Urothelium cell line (cell line): ENCODE results near the gene CDADC1.
"Not testable (repeated sequence)": the region's sequence is repeated elsewhere in the genome, so short reads cannot be mapped to it uniquely, and the experiment has no call there.

Source experiments
- DNase-seq: peaks from one replicate; pipeline ENCODE4 v3.0.0; 2011; ENCODE audit warnings: low spot score, mixed read lengths
- FAIRE-seq: peaks from 2 replicates; lab custom pipeline; 2011; peaks lifted over from hg19 to GRCh38; lab: Jason Lieb, UNC

Gene CDADC1

DNA sequence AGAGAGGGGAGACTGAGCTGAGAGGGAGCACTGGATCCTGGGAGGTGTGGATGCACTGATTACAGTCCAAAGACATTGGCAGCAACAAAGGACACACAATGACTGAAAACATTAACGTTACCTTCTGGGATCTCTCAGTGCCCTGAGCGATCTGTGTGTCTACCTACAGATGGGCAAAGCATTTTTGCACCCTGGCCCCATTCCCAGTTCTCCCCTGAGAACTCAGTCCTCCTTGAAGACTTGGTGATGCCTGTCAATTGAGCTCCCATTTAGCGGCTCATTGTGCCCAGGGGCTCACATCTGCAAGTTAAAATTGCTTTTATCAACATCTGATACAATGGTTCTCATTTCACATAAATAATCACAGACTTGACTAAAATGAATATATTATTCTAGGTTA, 62.5 kb downstream of the CDADC1 start:
- no peak for FAIRE-seq
- DNase-seq = no peak

GRCh38 chr13:49311816-49312215, 64.1 kb downstream of the CDADC1 start:
- FAIRE-seq = no peak
- DNase-seq = no peak

DNA sequence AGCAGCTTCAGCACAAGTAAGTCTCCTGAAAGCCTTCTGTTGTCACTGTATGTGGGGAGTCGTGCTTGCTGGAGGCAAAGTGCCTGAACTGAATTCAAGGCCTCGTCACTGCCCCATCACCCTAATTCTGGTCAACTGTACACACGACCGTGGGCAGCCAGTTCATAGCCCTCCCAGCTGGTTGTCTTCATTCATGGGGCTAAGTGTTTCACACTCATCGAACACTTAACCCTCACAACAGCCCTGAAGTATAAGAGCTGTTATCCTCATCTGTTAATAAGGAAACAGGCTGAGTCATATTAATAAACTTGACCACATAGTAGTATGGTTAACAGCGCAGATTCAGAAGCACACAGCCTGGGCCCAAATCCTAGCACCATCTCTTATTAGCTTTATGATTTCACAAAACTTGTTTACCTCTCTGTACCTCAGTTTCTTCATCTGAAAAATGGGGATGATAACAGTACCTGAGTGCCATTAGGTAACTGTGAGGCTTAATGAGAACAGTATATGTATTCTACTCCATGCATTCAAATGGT, 66.7 kb downstream of the CDADC1 start:
- FAIRE-seq (no peak), DNase-seq (no peak)

DNA sequence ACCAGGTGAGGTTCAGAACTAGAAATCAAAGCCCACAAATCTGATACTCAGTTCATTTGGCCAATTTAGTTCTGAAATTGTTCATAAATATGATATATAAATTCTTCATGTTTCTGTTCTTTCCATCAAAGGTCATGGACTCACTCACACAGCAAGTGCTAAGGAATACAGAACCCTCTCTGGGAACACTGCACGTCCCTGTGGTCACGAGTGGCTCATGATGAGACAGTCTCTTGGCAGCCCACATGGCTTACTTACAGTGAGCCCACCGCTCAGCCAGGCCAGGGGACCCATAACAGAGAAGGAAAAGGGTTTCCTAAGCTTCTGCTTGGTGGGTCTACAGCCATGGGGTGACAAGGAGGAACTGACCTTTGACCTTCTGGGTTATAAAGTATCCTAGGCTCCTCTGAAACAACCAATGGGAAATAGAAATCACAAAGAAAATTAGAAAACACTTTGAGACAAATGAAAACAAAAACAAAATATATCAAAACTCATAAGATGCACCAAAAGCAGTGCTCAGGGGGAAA, 67.4 kb downstream of the CDADC1 start:
- DNase-seq (no peak), FAIRE-seq (no peak)

DNA sequence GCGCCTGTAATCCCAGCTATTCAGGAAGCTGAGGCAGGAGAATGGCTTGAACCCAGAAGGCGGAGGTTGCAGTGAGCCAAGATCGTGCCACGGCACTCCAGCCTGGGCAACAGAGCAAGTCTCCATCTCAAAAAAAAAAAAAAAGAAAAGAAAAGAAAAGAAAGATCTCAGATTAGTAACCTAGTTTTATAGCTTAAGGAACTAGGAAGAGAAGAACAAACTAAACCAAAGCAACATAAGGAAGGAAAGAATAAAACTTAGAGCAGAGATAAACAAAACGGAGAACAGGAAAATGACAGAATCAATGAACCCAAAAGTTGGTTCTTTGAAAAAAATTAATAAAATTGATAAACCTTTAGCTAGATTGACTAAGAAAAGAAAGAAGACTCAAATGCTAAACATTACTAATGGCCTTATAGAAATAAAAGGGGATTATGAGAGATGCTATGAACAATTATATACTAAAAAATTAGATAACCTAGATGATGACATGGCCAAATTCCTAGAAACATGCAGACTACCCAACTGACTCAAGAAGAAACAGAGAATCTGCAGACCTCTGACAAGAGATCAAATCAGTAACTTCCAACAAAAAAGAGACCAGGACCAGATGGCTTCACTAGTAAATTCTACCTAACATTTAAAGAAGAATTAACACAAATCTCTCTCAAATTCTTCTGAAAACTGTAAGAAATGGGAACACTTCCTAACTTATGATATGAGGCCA, 68.2 kb downstream of the CDADC1 start:
- no peak for DNase-seq
- FAIRE-seq = no peak

- FAIRE-seq = no peak
Observed at GRCh38 chr13:49319551-49319950, 71.8 kb downstream of the CDADC1 start.

GRCh38 chr13:49319951-49320350, 72.2 kb downstream of the CDADC1 start:
- FAIRE-seq (no peak), DNase-seq (no peak)

More at GRCh38 chr13:49319551-49319950, 71.8 kb downstream of the CDADC1 start:
- DNase-seq = no peak

DNA sequence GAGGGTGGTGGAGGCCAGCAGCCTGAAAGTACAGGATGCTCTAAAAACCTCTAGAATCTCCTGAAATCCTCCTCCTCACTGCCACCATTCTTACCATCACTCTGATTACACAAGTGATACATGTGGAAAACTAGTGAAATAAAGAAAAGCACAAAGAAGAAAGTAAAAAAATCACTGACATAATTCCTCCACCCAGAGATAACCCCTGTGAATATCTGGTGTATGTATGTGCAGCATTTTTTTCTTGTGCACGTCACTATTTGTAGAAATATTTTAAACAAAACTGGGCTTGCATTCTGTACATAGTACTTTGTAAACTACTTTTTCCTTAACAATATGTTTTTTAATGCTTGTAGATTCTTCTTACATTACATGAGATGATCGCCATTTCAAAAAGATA, 73.2 kb downstream of the CDADC1 start:
- no peak for FAIRE-seq
- no peak for DNase-seq

DNA sequence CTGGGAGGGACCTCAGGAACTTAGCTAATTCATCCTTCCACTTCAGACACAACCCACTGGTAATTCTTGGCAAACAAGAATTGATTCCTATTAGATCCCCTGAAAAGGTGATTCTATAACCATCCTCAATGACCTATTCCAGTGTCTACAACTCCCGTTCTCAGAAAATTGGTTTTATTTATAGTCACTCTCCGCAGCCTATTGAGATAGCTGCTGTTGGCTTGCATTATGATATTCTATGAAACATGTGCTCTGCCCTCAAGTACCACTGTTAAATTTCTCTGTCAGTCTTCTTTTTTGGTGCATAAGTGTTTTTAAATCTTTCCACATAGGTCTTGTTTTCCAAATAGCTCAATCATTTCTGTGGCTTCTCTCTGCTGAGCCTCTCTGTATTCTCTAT, 75.0 kb downstream of the CDADC1 start:
- FAIRE-seq (no peak), DNase-seq (no peak)

GRCh38 chr13:49323344-49323743, 75.6 kb downstream of the CDADC1 start:
- FAIRE-seq = no peak
- no peak for DNase-seq

DNA sequence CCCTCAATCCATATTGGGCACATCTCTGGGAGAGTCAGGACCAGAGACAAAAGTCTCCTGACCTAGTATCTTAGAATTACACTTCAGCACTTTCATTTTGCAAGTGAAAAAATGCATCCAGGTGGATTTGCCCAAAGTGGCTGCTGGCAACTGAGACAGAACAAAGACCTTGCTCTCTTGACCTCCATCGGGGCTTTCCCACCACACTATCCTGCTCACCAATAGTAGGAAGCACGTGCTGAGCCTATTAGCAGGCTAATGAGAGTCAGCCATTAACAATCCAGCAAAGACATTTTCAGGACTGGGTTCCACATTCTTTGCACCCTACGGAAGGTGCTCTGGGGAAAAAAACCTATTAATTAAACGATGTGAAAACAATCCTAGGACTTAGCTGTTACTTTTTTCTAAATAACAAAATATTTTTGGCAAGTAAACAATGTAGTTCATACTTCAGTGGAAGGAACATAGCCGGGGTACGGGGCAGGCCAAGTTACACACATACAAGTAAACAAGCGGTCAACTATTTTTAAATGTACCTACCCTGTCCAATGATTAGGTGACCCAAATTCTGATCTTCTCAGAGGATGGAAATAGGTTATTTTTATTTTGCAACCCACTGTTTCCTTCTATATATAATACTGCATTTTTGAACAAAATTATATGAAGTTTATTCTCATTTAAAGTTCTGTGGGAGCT, 78.6 kb downstream of the CDADC1 start:
- FAIRE-seq (no peak), DNase-seq (no peak)

- not testable (repeated sequence) for DNase-seq, FAIRE-seq
Observed at GRCh38 chr13:49327145-49327544, 79.4 kb downstream of the CDADC1 start.

DNA sequence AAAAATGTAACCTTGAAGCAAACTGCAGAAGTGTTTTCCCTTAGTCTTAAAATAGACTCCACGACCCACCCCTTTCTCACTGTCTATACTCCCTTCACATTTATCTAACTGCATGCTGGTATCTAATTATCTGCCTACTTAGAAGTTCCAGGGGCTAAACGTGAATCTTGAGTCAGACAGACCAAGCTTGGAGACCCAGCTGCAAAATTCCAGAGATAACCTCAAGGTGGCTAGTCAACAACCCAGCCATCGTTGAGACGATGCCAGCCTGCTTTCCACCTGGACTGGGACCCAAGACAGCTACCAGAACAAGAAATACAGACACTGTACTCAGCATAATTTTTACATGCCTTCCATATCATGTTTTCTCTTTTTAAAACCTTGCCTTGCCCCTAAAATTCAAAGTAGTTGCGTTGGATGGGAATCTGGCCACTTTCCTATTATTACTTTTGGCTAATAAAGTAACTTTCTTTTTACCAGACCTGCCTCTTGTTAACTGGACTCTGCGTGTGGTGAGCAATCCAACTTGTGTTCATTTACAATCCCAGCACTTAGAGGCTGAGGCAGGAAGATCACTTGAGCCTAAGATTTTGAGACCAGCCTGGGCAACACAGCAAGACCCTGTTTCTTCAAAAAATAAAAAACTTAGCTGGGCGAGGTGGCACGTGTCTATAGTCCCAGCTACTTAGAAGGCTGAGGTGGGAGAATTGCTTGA, 82.3 kb downstream of the CDADC1 start:
- no peak for FAIRE-seq
- DNase-seq = no peak

DNA sequence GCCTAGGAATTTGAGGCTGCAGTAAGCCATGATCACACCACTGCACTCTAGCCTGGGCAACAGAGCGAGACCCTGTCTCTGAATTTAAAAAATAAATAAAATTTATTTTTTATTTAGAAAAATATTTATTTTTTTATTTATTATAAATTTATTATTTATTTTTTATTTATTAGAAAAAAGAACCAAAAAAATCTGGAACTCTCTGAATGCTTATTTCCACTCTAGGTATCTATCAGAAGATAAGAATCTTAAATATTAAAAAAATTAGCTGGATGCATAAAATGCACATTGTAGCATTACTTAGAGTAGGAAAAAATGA, 82.8 kb downstream of the CDADC1 start:
- FAIRE-seq (no peak), DNase-seq (no peak)

- no peak for FAIRE-seq
- DNase-seq = no peak
Observed at GRCh38 chr13:49336655-49337054, 88.9 kb downstream of the CDADC1 start.

DNA sequence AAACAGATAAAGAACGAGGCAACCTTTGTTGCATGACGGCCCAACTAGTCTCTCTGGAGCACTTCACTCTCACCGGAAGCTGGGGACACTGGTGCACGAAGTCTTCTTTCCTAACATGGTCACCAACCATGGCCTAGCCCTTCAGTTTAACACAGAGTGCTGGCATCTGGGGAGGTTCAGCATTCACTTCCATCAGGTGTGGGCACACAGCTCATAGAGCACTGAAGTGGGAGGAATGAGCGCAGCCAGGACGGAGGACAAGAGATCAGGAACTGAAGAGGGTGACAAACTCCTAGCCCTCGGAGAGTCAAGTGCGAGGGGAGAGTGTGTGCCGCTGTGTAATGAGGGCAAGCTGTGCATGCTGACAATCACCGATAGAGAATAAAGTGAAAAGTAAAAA, 92.4 kb downstream of the CDADC1 start:
- DNase-seq (no peak), FAIRE-seq (no peak)

GRCh38 chr13:49341517-49341916, 93.8 kb downstream of the CDADC1 start:
- FAIRE-seq (no peak), DNase-seq (no peak)

- DNase-seq = no peak
- no peak for FAIRE-seq
Observed at GRCh38 chr13:49341941-49342340, 94.2 kb downstream of the CDADC1 start.

- DNase-seq (no peak), FAIRE-seq (no peak)
Observed at GRCh38 chr13:49342454-49342853, 94.7 kb downstream of the CDADC1 start.
